GM19455 (cell line): ENCODE results near the gene TMEM116.

Experiments
- ATAC-seq: cut with Tn5 transposase; IDR thresholded peaks from one replicate; pipeline ENCODE4 v1.9.1; 2021; ENCODE audit not compliant: unreplicated experiment

Gene TMEM116

DNA sequence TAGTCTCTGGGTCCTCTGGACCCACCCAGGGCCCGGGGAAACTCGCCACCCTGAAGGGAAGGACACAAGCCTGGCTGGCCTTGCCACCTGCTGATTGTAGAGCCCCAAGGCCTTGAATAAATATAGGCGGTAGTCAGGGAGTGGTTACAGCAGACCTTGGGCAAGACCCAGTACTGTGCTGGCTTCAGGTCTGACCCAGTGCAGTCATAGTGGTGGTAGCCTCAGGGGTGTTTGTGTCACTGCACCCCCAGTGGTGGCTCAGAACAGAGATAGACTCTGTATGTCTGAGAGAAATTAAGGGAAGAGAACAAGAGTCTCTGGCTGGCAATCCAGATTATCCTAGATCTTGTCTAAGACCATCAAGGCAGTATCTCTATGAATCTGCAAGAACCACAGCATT lies 107.5 kb downstream of the TMEM116 start:
- ATAC-seq, result no peak

DNA sequence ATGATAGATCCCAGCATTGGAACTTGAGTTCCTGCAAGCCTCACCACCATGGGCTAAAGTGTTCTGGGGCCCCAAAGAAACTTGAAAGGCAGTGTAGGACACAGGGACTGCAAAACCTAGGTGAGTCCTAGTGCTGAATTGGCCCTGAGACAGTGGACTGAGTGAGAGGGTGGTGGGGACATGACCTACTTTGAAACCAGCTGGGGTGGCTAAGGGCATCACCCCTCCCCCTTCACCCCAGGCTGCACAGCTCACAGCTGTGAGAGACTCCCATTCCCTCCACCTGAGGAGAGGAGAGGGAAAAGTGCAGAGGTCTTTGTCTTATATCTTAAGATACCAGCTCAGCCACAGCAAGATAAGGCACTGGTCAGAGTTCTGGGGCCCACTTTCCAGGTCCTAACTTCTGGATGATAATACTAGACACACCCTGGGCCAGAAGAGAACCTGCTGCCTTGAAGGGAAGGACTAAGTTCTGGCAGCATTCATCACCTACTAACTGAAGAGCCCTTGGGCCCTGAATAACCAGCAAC lies 108.5 kb downstream of the TMEM116 start:
- ATAC-seq, result no peak

DNA sequence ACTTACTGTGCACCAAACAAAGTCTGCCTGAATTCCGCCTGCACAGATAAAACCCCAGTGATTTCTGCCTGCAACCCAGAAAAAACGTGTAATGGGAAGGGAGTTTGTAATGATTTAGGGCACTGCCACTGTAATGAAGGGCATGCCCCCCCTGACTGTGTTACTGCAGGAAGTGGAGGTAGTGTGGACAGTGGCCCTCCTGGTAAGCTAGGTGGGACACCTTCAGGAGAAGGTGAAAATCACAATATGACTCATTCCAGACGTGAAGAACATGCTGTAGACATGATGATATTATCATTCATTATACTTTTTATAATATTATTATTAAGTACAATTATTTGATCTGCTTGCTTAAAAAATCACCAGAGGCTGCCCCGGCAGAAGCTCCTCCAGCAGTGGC lies 111.8 kb downstream of the TMEM116 start:
- no peak for ATAC-seq

DNA sequence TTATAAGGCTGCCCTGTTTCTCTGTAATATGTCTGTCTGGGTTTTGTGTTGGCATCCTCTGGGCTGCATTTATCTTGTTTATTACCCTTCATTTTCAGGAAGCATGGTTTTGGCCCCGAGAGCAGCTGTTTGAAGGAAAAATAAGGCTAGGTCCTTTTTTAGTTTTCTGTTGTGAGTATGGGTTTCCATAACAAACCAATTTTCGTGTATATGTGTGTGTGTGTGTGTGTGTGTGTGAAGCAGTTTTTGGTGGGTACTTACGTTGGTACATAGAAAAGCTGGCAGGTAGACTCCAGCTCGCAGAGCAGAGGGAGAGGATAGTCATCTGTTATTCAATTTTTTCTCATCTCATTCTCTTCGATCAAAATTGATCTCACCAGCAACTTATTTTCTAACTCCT lies 118.4 kb downstream of the TMEM116 start:
- ATAC-seq, result no peak

DNA sequence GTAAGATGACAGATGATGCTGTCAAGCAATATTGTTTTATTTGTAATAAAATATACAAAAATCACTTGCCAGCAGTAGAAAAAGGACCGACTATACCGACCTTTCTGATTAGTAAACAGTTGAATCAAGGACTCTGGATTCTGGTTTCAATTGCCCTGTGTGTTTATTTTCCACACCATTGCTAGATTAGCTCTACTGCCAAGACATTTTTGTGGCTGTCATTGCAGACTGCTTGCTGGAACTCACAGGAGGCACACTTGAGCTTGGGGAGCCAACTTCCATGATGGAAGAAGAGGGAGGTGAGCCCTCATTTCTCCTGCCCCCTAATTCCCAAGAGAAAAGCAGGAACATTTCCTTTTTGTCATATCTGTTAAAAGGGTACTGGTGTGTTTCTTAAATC lies 119.7 kb downstream of the TMEM116 start:
- ATAC-seq, result no peak

DNA sequence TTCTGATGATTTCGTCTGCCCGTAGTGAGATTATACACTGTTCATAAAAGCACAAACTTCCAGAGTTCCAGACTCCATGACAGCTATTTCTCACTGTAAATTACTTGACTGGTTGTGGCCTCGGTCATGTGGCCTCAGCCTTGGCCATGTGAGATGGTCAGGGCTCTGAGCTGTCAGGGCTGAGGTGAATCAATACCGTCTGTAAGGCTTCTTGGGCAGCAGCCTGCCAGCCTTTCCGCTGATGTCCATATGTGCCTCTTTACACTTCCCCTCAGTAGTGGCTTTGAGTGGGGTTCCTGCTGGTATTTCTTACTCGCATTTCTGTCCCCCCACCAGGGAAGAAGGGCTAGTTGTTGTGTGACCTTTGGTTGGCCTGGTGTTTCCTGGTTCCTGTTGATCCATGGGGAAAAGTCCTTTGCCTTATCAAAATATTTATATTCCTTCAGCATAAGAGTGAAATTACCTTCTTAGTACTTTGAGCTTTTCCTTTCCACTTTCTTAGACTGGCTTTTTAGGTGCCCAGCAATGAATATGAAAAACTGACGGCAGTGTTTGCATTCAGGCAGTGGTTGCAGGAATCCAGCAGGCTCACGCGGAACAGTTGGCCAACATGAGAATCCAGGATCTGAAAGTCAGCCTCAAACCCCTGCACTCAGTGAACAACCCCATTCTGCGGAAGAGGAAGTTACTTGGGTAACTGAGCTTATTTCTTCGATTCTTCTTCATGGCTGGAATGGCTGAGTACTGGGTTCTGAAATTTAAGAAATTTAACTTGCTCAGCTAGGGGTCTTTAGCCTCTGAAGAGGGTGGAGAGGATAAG lies 124.8 kb downstream of the TMEM116 start:
- ATAC-seq, result no peak

DNA sequence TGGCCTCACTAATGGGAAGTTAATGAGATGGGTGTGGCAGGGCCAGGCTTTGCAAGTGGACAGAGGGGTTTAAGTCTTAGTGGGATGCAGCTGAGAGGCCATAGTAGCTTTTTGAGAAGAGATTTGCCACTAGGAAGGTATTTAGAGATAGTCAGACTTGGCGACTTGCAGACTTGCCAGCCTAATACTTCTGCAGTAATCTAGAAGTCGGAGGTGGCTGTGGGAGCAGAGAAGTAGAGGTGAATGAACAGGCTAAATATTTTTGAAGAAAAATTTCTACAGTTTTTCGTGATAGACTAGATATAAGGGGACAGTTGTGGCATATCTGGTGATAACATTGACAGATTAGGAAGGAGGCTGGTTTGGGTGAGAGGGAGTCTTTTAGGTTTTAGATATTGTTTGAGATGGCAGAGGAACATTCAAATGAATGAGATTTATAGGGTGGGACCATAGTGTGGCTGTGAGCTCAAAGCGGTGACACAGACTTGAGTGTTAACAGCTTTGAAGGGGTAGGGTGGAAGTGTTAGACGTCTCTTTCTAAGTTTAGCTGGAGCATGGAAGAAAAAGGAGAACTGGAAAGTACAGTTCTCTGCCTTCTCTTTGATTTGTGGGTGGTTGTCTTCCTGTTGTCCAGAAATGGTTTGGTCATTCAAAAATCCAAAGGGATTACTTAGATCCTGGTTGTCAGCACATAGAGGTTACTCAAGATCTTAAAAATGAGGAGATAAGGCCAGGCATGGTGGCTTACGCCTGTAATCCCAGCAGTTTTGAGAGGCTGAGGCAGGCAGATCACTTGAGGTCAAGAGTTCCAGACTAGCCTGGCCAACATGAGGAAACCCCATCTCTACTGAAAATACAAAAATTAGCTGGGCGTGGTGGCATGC lies 126.1 kb downstream of the TMEM116 start:
- no peak for ATAC-seq

DNA sequence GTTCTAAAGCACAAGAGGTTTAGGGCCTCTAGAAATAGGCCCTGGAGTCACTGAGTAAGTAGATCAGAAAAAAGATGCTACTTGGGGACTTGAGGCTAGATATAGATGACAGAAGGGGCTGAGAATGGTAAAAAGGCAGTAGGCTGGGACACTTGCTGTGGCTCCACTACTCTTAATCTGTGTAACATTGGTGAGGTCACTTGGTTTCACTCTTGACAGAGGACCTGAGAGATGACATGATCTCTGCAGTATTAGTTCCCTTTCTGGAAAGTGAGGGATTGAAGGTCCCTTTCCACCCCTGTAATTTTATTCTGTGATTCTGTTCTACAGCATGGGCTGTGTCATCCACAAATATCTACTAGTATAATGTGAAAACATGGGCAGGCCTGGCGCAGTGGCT lies 131.2 kb downstream of the TMEM116 start:
- no peak for ATAC-seq
